MM.1S (cell line): Measurements from ENCODE around the gene TCHP.

Experiments
- CTCF ChIP-seq: fragments of 300-600 bp; sonication (generic); IDR thresholded peaks from 2 replicates; pipeline ENCODE4 v1.5.1; 2016; ENCODE audit warnings: antibody characterized with exemption, low read length, mixed read lengths
- EZH2 ChIP-seq: fragments of 300-600 bp; sonication (generic); optimal IDR thresholded peaks from 2 replicates; pipeline ENCODE3; 2017; ENCODE audit warnings: low read depth, mild to moderate bottlenecking, antibody characterized with exemption, low read length, mixed read lengths
- EZH2phosphoT487 ChIP-seq: fragments of 300-600 bp; sonication (generic); IDR thresholded peaks from 2 replicates; pipeline ENCODE4 v1.6.1; 2018; ENCODE audit warnings: antibody characterized with exemption, low read length

- TF ChIP-seq CTCF = no peak
- TF ChIP-seq EZH2 = no peak
- TF ChIP-seq EZH2phosphoT487 = no peak
Measured at GRCh38 chr12:109946505-109946904, 46.4 kb downstream of the TCHP start.
